HepG2 (cell line): ENCODE results near the gene FGGY. TPM values are rescaled to one million over a fixed set of nuclear protein-coding genes. Genes with fewer than 3 reads are reported as not detected.

Source experiments
- ASH2L ChIP-seq: fragments of 300-600, 200-600 bp; sonication (generic); IDR thresholded peaks from 2 replicates; pipeline ENCODE4 v1.7.0; 2017; ENCODE audit warnings: low read depth, mild to moderate bottlenecking, moderate library complexity, mixed read lengths, low read length; ENCODE audit not compliant: insufficient read length
- FOSL1 ChIP-seq: sonication (generic); formaldehyde crosslinking; IDR thresholded peaks from 2 replicates; pipeline ENCODE4 v1.9.0; 2021; ENCODE audit warnings: missing genetic modification reagents, borderline replicate concordance
- GATAD2A ChIP-seq: IDR thresholded peaks from 2 replicates; pipeline ENCODE4 v1.6.1; 2016
- HNRNPUL1 ChIP-seq: fragments of 200-400 bp; formaldehyde crosslinking; IDR thresholded peaks from 2 replicates; pipeline ENCODE4 v1.6.1; 2017; ENCODE audit warnings: low read depth, mild to moderate bottlenecking, low read length, moderate library complexity
- MXD4 ChIP-seq: IDR thresholded peaks from 2 replicates; pipeline ENCODE4 v1.6.1; 2016; ENCODE audit warnings: mild to moderate bottlenecking, missing biosample characterization, missing genetic modification reagents
- NCOR1 ChIP-seq: fragments of 200-600 bp; sonication (generic); IDR thresholded peaks from 2 replicates; pipeline ENCODE4 v1.7.0; 2017; ENCODE audit warnings: antibody characterized with exemption, low read length, borderline replicate concordance
- NR2F1 ChIP-seq, 2 experiments: fragments of 450-650 bp in 1 of 2; formaldehyde crosslinking in 1 of 2; IDR thresholded peaks; 2 replicates each; pipeline versions ENCODE4 v1.5.0 to v1.6.1; 2016 to 2020; ENCODE audit warnings: mild to moderate bottlenecking in 1 of 2, missing compliant biosample characterization in 1 of 2, missing genetic modification reagents in 1 of 2, moderate library complexity in 1 of 2
- POLR2AphosphoS5 ChIP-seq: IDR thresholded peaks from 2 replicates; pipeline ENCODE4 v1.6.1; 2012; ENCODE audit warnings: low read depth, low read length
- TCF7 ChIP-seq: sonication (generic); IDR thresholded peaks from 2 replicates; pipeline ENCODE4 v1.6.1; 2016; ENCODE audit warnings: antibody characterized with exemption, low read depth
- TRIM24 ChIP-seq: sonication (generic); formaldehyde crosslinking; IDR thresholded peaks from 2 replicates; pipeline ENCODE4 v1.8.0; 2022; ENCODE audit warnings: mild to moderate bottlenecking, missing genetic modification reagents
- ZNF367 ChIP-seq: sonication (generic); formaldehyde crosslinking; IDR thresholded peaks from 2 replicates; pipeline ENCODE4 v1.4.0; 2020; ENCODE audit warnings: missing genetic modification reagents, borderline replicate concordance
- ZNF501 ChIP-seq: sonication (generic); formaldehyde crosslinking; IDR thresholded peaks from 2 replicates; pipeline ENCODE4 v1.5.1; 2020; ENCODE audit warnings: mild to moderate bottlenecking, moderate library complexity, missing genetic modification reagents
- ZNF552 ChIP-seq: sonication (generic); formaldehyde crosslinking; IDR thresholded peaks from 2 replicates; pipeline ENCODE4 v1.9.0; 2022; ENCODE audit warnings: missing genetic modification reagents, mild to moderate bottlenecking, borderline replicate concordance
- ZNF652 ChIP-seq: IDR thresholded peaks from 2 replicates; pipeline ENCODE4 v1.6.1; 2016; ENCODE audit warnings: low read depth, borderline replicate concordance
- ZNF790 ChIP-seq: sonication (generic); formaldehyde crosslinking; IDR thresholded peaks from 2 replicates; pipeline ENCODE4 v1.8.0; 2022; ENCODE audit warnings: missing genetic modification reagents, mild to moderate bottlenecking, borderline replicate concordance
- polyA plus RNA-seq, 8 experiments: library from polyadenylated mRNA; depleted of rRNA in 3 of 8; stranded (reverse) in 7 of 8; unstranded in 1 of 8; fragments of >200 nt; fragmentation: Illumina TruSeq in 4 of 8; extraction: Trizol in 4 of 8; gene quantifications; 2 replicates each; pipeline versions ENCODE4 v1.2.1 to v1.2.3, GENCODE V29; 2011 to 2016; ENCODE audit warnings: low read depth in 4 of 8, missing spikeins in 1 of 8, mixed read lengths in 1 of 8; ENCODE audit not compliant: insufficient read depth in 1 of 8
- total RNA-seq, 5 experiments: library from RNA; depleted of rRNA; stranded (reverse); fragments of >200 nt; fragmentation: Illumina TruSeq; extraction: Trizol; gene quantifications; 2 replicates each; pipeline ENCODE4 v1.2.3, GENCODE V29; 2016; ENCODE audit warnings: low read depth in 1 of 5
- TF ChIP-seq, protein P1 (sequence below): sonication (generic); formaldehyde crosslinking; IDR thresholded peaks from 2 replicates; pipeline ENCODE4 v1.5.1; 2020; ENCODE audit warnings: mild to moderate bottlenecking, missing genetic modification reagents
- TF ChIP-seq, protein P2 (sequence below): IDR thresholded peaks from 2 replicates; pipeline ENCODE4 v1.6.1; 2018; ENCODE audit warnings: missing genetic modification reagents, mild to moderate bottlenecking, missing compliant biosample characterization
- TF ChIP-seq, protein P3 (sequence below): IDR thresholded peaks from 2 replicates; pipeline ENCODE4 v1.6.1; 2016; ENCODE audit warnings: mild to moderate bottlenecking
- TF ChIP-seq, protein P4 (sequence below): sonication (generic); formaldehyde crosslinking; IDR thresholded peaks from 2 replicates; pipeline ENCODE4 v1.5.0; 2020; ENCODE audit warnings: missing genetic modification reagents
- TF ChIP-seq, protein P5 (sequence below): sonication (generic); formaldehyde crosslinking; IDR thresholded peaks from 2 replicates; pipeline ENCODE4 v1.8.1; 2023; ENCODE audit warnings: mild to moderate bottlenecking, moderate library complexity, missing genetic modification reagents

Gene FGGY
- total and polyA plus RNA-seq, 2 of the 13 experiments (the other 11 are each of a cell fraction or from before 2014, with no cell fraction given), result 15.7 to 27.5 TPM

DNA sequence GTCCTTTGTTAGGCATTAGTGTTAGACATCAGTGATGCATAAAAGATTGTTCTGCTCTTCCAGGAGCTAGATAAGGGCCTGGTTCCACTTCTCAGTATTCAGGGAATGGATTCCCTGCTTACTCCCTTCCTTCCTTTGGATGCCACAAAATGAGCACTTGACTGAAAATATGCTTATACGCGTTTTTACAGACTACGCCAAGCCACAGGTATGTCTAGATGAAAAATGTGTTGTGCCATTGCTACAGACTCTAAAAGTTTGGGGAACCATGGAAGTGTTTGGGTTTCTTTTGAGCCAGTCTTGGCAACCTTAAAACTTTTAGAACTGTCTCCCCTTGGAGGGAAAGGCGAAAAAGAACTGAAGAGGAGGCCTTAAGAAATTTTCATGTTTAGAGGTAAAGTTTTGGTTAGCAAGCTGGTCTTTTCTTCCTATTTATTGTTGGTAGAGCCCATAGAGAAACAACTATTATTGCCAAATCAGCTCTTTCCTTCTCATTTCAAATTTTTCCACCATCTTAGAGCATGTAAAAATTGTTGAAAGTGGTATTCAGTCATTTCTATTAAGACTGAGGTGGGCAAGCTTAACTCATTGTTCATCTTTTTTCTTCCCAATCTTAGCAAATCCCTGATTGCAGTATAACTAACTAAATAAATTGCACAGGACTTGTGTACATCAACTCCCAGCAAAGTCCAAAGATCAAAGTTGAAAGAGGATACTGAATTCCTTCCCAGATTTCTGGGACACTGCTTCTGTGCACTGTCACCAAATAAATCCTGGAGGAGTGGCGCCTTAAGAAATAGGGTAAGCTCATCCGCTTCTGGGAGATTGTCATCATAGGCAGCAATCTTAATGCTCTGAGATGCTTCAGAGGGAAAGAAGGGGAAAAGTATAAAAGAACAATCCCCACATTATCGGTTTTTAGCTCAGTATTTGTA is 18.9 kb downstream of the FGGY start (continued):
- TF ChIP-seq TRIM24 (no peak), HNRNPUL1 (no peak), MXD4 (CRISPR knock-in tag) (no peak), NR2F1 (CRISPR knock-in tag; IDR thresholded peaks at IDR 0.05) (no peak), ASH2L (no peak), POLR2AphosphoS5 (no peak), ZNF552 (CRISPR knock-in tag) (no peak), TCF7 (no peak), ZNF790 (CRISPR knock-in tag) (no peak), ZNF652 (no peak), FOSL1 (CRISPR knock-in tag) (no peak), ZNF367 (CRISPR knock-in tag) (no peak), NCOR1 (peak; percentile 74; the same call in 1 of the 2 replicates), GATAD2A (CRISPR knock-in tag) (peak; percentile 66), ZNF501 (no peak)
- TF ChIP-seq, protein P1, sequence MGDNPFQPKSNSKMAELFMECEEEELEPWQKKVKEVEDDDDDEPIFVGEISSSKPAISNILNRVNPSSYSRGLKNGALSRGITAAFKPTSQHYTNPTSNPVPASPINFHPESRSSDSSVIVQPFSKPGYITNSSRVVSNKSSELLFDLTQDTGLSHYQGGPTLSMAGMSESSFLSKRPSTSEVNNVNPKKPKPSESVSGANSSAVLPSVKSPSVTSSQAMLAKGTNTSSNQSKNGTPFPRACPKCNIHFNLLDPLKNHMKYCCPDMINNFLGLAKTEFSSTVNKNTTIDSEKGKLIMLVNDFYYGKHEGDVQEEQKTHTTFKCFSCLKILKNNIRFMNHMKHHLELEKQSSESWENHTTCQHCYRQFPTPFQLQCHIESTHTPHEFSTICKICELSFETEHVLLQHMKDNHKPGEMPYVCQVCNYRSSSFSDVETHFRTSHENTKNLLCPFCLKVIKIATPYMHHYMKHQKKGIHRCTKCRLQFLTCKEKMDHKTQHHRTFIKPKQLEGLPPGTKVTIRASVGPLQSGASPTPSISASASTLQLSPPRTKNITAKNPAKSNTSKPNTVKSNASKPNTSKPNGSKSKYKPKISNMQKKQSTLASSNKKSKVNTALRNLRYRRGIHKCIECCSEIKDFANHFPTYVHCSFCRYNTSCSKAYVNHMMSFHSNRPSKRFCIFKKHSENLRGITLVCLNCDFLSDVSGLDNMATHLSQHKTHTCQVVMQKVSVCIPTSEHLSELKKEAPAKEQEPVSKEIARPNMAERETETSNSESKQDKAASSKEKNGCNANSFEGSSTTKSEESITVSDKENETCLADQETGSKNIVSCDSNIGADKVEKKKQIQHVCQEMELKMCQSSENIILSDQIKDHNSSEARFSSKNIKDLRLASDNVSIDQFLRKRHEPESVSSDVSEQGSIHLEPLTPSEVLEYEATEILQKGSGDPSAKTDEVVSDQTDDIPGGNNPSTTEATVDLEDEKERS (CRISPR knock-in tag), result no peak
- TF ChIP-seq, protein P2, sequence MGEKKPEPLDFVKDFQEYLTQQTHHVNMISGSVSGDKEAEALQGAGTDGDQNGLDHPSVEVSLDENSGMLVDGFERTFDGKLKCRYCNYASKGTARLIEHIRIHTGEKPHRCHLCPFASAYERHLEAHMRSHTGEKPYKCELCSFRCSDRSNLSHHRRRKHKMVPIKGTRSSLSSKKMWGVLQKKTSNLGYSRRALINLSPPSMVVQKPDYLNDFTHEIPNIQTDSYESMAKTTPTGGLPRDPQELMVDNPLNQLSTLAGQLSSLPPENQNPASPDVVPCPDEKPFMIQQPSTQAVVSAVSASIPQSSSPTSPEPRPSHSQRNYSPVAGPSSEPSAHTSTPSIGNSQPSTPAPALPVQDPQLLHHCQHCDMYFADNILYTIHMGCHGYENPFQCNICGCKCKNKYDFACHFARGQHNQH (CRISPR knock-in tag), result no peak
- TF ChIP-seq, protein P3, sequence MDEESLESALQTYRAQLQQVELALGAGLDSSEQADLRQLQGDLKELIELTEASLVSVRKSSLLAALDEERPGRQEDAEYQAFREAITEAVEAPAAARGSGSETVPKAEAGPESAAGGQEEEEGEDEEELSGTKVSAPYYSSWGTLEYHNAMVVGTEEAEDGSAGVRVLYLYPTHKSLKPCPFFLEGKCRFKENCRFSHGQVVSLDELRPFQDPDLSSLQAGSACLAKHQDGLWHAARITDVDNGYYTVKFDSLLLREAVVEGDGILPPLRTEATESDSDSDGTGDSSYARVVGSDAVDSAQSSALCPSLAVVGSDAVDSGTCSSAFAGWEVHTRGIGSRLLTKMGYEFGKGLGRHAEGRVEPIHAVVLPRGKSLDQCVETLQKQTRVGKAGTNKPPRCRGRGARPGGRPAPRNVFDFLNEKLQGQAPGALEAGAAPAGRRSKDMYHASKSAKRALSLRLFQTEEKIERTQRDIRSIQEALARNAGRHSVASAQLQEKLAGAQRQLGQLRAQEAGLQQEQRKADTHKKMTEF, result peak; percentile 36; the same call in 1 of the 2 replicates
- TF ChIP-seq, protein P4, sequence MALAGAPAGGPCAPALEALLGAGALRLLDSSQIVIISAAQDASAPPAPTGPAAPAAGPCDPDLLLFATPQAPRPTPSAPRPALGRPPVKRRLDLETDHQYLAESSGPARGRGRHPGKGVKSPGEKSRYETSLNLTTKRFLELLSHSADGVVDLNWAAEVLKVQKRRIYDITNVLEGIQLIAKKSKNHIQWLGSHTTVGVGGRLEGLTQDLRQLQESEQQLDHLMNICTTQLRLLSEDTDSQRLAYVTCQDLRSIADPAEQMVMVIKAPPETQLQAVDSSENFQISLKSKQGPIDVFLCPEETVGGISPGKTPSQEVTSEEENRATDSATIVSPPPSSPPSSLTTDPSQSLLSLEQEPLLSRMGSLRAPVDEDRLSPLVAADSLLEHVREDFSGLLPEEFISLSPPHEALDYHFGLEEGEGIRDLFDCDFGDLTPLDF (CRISPR knock-in tag), result no peak
- TF ChIP-seq, protein P5, sequence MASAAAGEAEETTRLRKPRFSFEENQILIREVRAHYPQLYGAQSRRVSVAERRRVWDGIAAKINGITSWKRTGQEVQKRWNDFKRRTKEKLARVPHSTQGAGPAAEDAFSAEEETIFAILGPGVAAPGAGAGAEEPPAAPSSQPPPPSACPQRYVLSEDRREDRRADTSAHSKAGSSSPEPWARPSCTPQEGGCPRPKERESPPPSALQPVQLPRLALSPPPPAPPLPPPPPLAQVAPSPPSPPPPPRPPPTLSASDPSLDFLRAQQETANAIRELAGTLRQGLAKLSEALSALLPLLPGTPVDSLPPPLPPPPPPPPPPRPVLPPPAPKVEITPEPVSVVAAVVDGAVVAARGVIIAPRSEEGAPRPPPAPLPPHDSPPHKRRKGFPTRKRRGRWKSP (CRISPR knock-in tag), result no peak
